Measurements from ENCODE around the gene PAXIP1. TPM values are rescaled to one million over a fixed set of nuclear protein-coding genes. Genes with fewer than 3 reads are reported as not detected.

The PAXIP1 gene
- total and polyA plus RNA-seq, 10 of the 15 experiments (the other 5 are each of a cell fraction or from before 2014, with no cell fraction given): 7.3 to 27.2 (median 18.1) TPM

DNA sequence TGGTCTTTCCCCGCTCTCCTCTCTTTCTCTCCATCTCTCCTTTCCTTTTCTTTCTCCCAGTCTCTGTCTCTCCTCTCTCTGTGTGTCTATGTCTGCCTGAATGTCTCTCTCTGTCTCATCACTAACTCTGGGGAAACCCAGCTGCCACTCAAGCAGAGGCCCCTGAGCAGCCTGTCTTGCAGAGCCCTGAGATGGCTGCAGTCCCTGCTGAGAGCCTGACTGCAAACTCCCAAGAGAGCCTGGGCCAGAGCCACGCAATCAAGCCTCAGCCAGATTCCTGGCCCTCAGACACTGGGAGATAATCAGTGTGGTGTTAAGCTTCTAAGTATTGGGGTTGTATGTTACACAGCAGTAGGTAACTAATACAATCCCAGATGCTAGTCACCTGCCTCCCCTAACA lies 91.5 kb downstream of the PAXIP1 start:
- TF ChIP-seq TCF7 (IDR thresholded peaks at IDR 0.05; ENCODE audit: borderline replicate concordance) (no peak), PML (IDR thresholded peaks at IDR 0.05; ENCODE audit: low read length) (no peak), HDAC2 (IDR thresholded peaks at IDR 0.05) (no peak), BHLHE40 (IDR thresholded peaks at IDR 0.05; ENCODE audit: borderline replicate concordance in 1 of 2, low read depth in 2 of 2, low read length in 1 of 2) (no peak), EZH2 (IDR thresholded peaks at IDR 0.05; ENCODE audit: borderline replicate concordance, control insufficient read depth, low read depth, low read length) (no peak), REST (IDR thresholded peaks at IDR 0.05; ENCODE audit: low read depth, low read length) (no peak), ZNF274 (IDR thresholded peaks at IDR 0.05; ENCODE audit: insufficient read depth, insufficient read length) (no peak), MEF2B (IDR thresholded peaks at IDR 0.05; ENCODE audit: partially characterized antibody, poor library complexity, severe bottlenecking) (no peak)
- BruUV-seq (replicated peaks): no TSS peak
- Histone ChIP-seq H3K9ac (ENCODE audit: control insufficient read depth, insufficient read depth, low read length) (no peak overlapping the region), H3K9me3 (replicated peaks; ENCODE audit: control insufficient read depth, insufficient read depth, low read length) (peaks cover 3% of the 10 kb centered on the region; the same call in 1 of the 3 replicates), H3K4me2 (ENCODE audit: control insufficient read depth, insufficient read depth) (no peak overlapping the region), H3K79me2 (ENCODE audit: control insufficient read depth, insufficient read depth, low read length) (no peaks in the 10 kb centered on the region), H2AFZ (ENCODE audit: control insufficient read depth, low read depth, low read length) (no peak overlapping the region), H3K27me3 (replicated peaks in 1 of 2; ENCODE audit: control insufficient read depth in 2 of 2, insufficient read depth in 2 of 2, low read length in 1 of 2) (no peaks in the 10 kb centered on the region; a peak in 1 of 4 replicates), H3K4me3 (no peak overlapping the region), H4K20me1 (ENCODE audit: control insufficient read depth, insufficient read depth) (no peaks in the 10 kb centered on the region), H3K4me1 (ENCODE audit: control insufficient read depth, insufficient read depth, low read length) (no peaks in the 10 kb centered on the region), H3K36me3 (ENCODE audit: control insufficient read depth in 2 of 2, insufficient read depth in 2 of 2, low read length in 1 of 2) (no peaks in the 10 kb centered on the region), H3K27ac (ENCODE audit: control insufficient read depth, insufficient read depth) (no peak overlapping the region)
- in situ Hi-C loops (cut with MboI) (no loop called here), intact Hi-C loops (cut with micrococcal nuclease; ENCODE audit: unreplicated experiment) (loop anchor here (5.0 kb wide), 2 partner anchors 44 to 431 kb away; no protein-coding TSS in a partner anchor)
- SMC1A ChIA-PET (ENCODE audit: uncharacterized antibody, unreplicated experiment): interaction anchor here (0.7 kb wide), 1 partner anchor 16 kb away, joined by 3 read pairs; no protein-coding TSS in a partner anchor
- CTCF ChIA-PET: interaction anchor here (1.1 to 8.1 kb wide), 6 partner anchors 10 to 686 kb away, joined by 3 to 61 read pairs (median 4); no protein-coding TSS in a partner anchor
- ATAC-seq: no peak
- RAD21 ChIA-PET (ENCODE audit: unreplicated experiment): interaction anchor here (1.1 kb wide), 1 partner anchor 433 kb away, joined by 4 read pairs; no protein-coding TSS in a partner anchor
- POLR2A ChIA-PET: no interaction called here
- FAIRE-seq: no peak
- WGBS (ENCODE audit: insufficient coverage, insufficient replicate concordance, low lambda C conversion rate, missing lambda C conversion rate): 3% methylated on average over 2 of the region's 2 CpGs
- DNase-seq (ENCODE audit: low read depth, low spot score): no peak

Data from GM12878 (cell line).